Nasal cavity respiratory epithelium epithelial cell of viscerocranial mucosa (primary cell): ENCODE data around the gene BLTP3B. TPM values are rescaled to one million over a fixed set of nuclear protein-coding genes. Genes with fewer than 3 reads are reported as not detected.

ENCODE experiments used
- total RNA-seq: library from RNA; depleted of rRNA; stranded (reverse); fragments of >200 nt; gene quantifications from 2 replicates; pipeline ENCODE4 v1.2.3, GENCODE V29; 2014

Gene BLTP3B, protein sequence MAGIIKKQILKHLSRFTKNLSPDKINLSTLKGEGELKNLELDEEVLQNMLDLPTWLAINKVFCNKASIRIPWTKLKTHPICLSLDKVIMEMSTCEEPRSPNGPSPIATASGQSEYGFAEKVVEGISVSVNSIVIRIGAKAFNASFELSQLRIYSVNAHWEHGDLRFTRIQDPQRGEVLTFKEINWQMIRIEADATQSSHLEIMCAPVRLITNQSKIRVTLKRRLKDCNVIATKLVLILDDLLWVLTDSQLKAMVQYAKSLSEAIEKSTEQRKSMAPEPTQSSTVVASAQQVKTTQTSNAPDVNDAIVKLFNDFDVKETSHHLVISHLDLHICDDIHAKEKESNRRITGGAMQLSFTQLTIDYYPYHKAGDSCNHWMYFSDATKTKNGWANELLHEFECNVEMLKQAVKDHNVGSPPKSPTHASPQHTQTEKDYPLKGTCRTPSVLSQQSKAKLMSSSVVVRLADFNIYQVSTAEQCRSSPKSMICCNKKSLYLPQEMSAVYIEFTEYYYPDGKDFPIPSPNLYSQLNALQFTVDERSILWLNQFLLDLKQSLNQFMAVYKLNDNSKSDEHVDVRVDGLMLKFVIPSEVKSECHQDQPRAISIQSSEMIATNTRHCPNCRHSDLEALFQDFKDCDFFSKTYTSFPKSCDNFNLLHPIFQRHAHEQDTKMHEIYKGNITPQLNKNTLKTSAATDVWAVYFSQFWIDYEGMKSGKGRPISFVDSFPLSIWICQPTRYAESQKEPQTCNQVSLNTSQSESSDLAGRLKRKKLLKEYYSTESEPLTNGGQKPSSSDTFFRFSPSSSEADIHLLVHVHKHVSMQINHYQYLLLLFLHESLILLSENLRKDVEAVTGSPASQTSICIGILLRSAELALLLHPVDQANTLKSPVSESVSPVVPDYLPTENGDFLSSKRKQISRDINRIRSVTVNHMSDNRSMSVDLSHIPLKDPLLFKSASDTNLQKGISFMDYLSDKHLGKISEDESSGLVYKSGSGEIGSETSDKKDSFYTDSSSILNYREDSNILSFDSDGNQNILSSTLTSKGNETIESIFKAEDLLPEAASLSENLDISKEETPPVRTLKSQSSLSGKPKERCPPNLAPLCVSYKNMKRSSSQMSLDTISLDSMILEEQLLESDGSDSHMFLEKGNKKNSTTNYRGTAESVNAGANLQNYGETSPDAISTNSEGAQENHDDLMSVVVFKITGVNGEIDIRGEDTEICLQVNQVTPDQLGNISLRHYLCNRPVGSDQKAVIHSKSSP (N-terminal part only)
- total RNA-seq, result 16.6 and 22.6 TPM in 2 replicates

DNA sequence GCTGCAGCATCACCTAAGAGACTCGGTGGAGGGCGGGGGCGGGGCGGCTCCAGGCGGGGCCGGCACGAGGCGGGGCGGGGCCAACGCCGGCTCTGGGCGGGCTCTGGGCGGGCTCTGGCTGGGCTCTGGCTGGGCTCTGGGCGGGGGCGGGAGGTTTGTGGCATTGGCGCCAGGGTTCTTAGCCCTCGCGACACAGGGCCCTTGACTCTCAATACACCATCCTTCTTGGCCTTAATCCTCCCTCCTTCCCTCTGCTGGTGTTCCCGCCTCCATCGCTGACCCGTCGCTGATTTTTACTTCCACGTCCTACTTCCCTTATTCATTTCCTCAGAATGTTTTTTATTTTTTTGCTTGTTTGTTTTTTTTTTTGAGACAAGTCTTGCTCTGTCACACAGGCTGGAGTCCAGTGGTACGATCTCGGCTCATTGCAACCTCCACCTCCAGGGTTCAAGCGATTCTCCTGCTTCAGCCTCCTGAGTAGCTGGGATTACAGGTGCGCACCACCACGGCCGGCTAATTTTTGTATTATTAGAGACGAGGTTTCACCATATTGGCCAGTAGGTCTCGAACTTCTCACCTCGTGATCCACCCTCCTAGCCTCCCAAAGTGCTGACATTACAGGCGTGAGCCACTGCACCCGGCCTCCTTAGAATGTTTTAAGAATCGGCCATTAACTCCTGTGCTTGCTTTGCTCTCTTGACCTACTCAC is at the start of gene BLTP3B:
Gene BLTP3B (minus strand): TSS at position 24 of the 709 bp plus-strand sequence. CDS start 239 bp downstream, outside the sequence.

Other genes starting within 250 kb of the BLTP3B start
- gene ANKS1B, start 157.9 kb downstream of the BLTP3B start, total RNA-seq, result 0.07 TPM in 1 of 2 replicates, not detected in the other
- 19.1 and 20.1 TPM in 2 replicates for gene ACTR6, start 57.9 kb upstream of the BLTP3B start, total RNA-seq
- 1.0 and 2.6 TPM in 2 replicates for gene DEPDC4, start 124.2 kb upstream of the BLTP3B start, total RNA-seq
- gene SCYL2, start 124.3 kb upstream of the BLTP3B start, total RNA-seq, result 56.2 and 58.8 TPM in 2 replicates
- not detected in 2 replicates for gene SLC17A8, start 214.2 kb upstream of the BLTP3B start, total RNA-seq